ENCODE data around the gene PUM1.

Gene PUM1

GRCh38 chr1:30923597-30923996, 141.9 kb downstream of the PUM1 start:
- Histone ChIP-seq H3K4me3 (ENCODE audit: low read length in 2 of 2) (no peak overlapping the region), H3K4me1 (ENCODE audit: control insufficient read depth in 2 of 2, insufficient read depth in 2 of 2, low read length in 2 of 2) (peaks cover 0 to 6% of the 10 kb centered on the region in 2 donors), H3K9ac (ENCODE audit: low read depth in 1 of 2, low read length in 2 of 2) (no peak overlapping the region), H3K36me3 (ENCODE audit: control insufficient read depth in 2 of 2, insufficient read depth in 2 of 2, low read length in 2 of 2) (no peaks in the 10 kb centered on the region), H3K9me3 (ENCODE audit: control insufficient read depth in 2 of 2, low read length in 2 of 2) (no peaks in the 10 kb centered on the region), H3K27me3 (ENCODE audit: control insufficient read depth in 2 of 2, insufficient read depth in 2 of 2, low read length in 2 of 2) (no peaks in the 10 kb centered on the region), H3K27ac (ENCODE audit: low read depth in 2 of 2, low read length in 2 of 2) (no peak overlapping the region)

GRCh38 chr1:30920827-30921226, 144.7 kb downstream of the PUM1 start:
- Histone ChIP-seq H3K36me3 (ENCODE audit: control insufficient read depth in 2 of 2, insufficient read depth in 2 of 2, low read length in 2 of 2) (no peaks in the 10 kb centered on the region), H3K27ac (ENCODE audit: low read depth in 2 of 2, low read length in 2 of 2) (no peak overlapping the region), H3K9ac (ENCODE audit: low read depth in 1 of 2, low read length in 2 of 2) (no peak overlapping the region), H3K4me3 (ENCODE audit: low read length in 2 of 2) (no peak overlapping the region), H3K4me1 (ENCODE audit: control insufficient read depth in 2 of 2, insufficient read depth in 2 of 2, low read length in 2 of 2) (no peaks in the 10 kb centered on the region), H3K9me3 (ENCODE audit: control insufficient read depth in 2 of 2, low read length in 2 of 2) (no peaks in the 10 kb centered on the region), H3K27me3 (ENCODE audit: control insufficient read depth in 2 of 2, insufficient read depth in 2 of 2, low read length in 2 of 2) (no peaks in the 10 kb centered on the region)

GRCh38 chr1:30919025-30919881, 146.3 kb downstream of the PUM1 start:
- Histone ChIP-seq H3K27ac (ENCODE audit: low read depth in 2 of 2, low read length in 2 of 2) (peak overlapping the region in 1 of 2 donors; percentile 21), H3K9me3 (ENCODE audit: control insufficient read depth in 2 of 2, low read length in 2 of 2) (no peaks in the 10 kb centered on the region), H3K9ac (ENCODE audit: low read depth in 1 of 2, low read length in 2 of 2) (no peak overlapping the region), H3K4me1 (ENCODE audit: control insufficient read depth in 2 of 2, insufficient read depth in 2 of 2, low read length in 2 of 2) (no peaks in the 10 kb centered on the region), H3K27me3 (ENCODE audit: control insufficient read depth in 2 of 2, insufficient read depth in 2 of 2, low read length in 2 of 2) (no peaks in the 10 kb centered on the region), H3K4me3 (ENCODE audit: low read length in 2 of 2) (no peak overlapping the region), H3K36me3 (ENCODE audit: control insufficient read depth in 2 of 2, insufficient read depth in 2 of 2, low read length in 2 of 2) (no peaks in the 10 kb centered on the region)

GRCh38 chr1:30916296-30916695, 149.2 kb downstream of the PUM1 start:
- no peaks in the 10 kb centered on the region for H3K36me3 ChIP-seq (ENCODE audit: control insufficient read depth in 2 of 2, insufficient read depth in 2 of 2, low read length in 2 of 2)
- H3K4me3 ChIP-seq (ENCODE audit: low read length in 2 of 2) = no peak overlapping the region
- H3K9ac ChIP-seq (ENCODE audit: low read depth in 1 of 2, low read length in 2 of 2) = no peak overlapping the region
- H3K27me3 ChIP-seq (ENCODE audit: control insufficient read depth in 2 of 2, insufficient read depth in 2 of 2, low read length in 2 of 2) = no peaks in the 10 kb centered on the region
- peaks cover under 1 to 2% of the 10 kb centered on the region in 2 donors for H3K4me1 ChIP-seq (ENCODE audit: control insufficient read depth in 2 of 2, insufficient read depth in 2 of 2, low read length in 2 of 2)
- no peak overlapping the region for H3K27ac ChIP-seq (ENCODE audit: low read depth in 2 of 2, low read length in 2 of 2)
- no peaks in the 10 kb centered on the region for H3K9me3 ChIP-seq (ENCODE audit: control insufficient read depth in 2 of 2, low read length in 2 of 2)

- Histone ChIP-seq H3K27ac (ENCODE audit: low read depth in 2 of 2, low read length in 2 of 2) (no peak overlapping the region), H3K4me1 (ENCODE audit: control insufficient read depth in 2 of 2, insufficient read depth in 2 of 2, low read length in 2 of 2) (peaks cover 2 to 5% of the 10 kb centered on the region in 2 donors), H3K36me3 (ENCODE audit: control insufficient read depth in 2 of 2, insufficient read depth in 2 of 2, low read length in 2 of 2) (no peaks in the 10 kb centered on the region)
Measured at GRCh38 chr1:30915491-30916230, 149.9 kb downstream of the PUM1 start.

GRCh38 chr1:30914931-30915330, 150.6 kb downstream of the PUM1 start:
- H3K36me3 ChIP-seq (ENCODE audit: control insufficient read depth in 2 of 2, insufficient read depth in 2 of 2, low read length in 2 of 2) = no peaks in the 10 kb centered on the region
- no peaks in the 10 kb centered on the region for H3K9me3 ChIP-seq (ENCODE audit: control insufficient read depth in 2 of 2, low read length in 2 of 2)
- H3K27me3 ChIP-seq (ENCODE audit: control insufficient read depth in 2 of 2, insufficient read depth in 2 of 2, low read length in 2 of 2) = no peaks in the 10 kb centered on the region
- no peak overlapping the region for H3K4me3 ChIP-seq (ENCODE audit: low read length in 2 of 2)
- H3K27ac ChIP-seq (ENCODE audit: low read depth in 2 of 2, low read length in 2 of 2) = no peak overlapping the region
- H3K9ac ChIP-seq (ENCODE audit: low read depth in 1 of 2, low read length in 2 of 2) = no peak overlapping the region
- H3K4me1 ChIP-seq (ENCODE audit: control insufficient read depth in 2 of 2, insufficient read depth in 2 of 2, low read length in 2 of 2) = peaks cover 5 to 7% of the 10 kb centered on the region in 2 donors

More at GRCh38 chr1:30915491-30916230, 149.9 kb downstream of the PUM1 start:
- H3K27me3 ChIP-seq (ENCODE audit: control insufficient read depth in 2 of 2, insufficient read depth in 2 of 2, low read length in 2 of 2) = no peaks in the 10 kb centered on the region
- no peak overlapping the region for H3K4me3 ChIP-seq (ENCODE audit: low read length in 2 of 2)
- H3K9ac ChIP-seq (ENCODE audit: low read depth in 1 of 2, low read length in 2 of 2) = no peak overlapping the region
- no peaks in the 10 kb centered on the region for H3K9me3 ChIP-seq (ENCODE audit: control insufficient read depth in 2 of 2, low read length in 2 of 2)

- Histone ChIP-seq H3K27ac (ENCODE audit: low read depth in 2 of 2, low read length in 2 of 2) (peak overlapping the region in 1 of 2 donors; percentile 18), H3K4me1 (ENCODE audit: control insufficient read depth in 2 of 2, insufficient read depth in 2 of 2, low read length in 2 of 2) (peaks cover 7 to 8% of the 10 kb centered on the region in 2 donors), H3K36me3 (ENCODE audit: control insufficient read depth in 2 of 2, insufficient read depth in 2 of 2, low read length in 2 of 2) (no peaks in the 10 kb centered on the region), H3K9me3 (ENCODE audit: control insufficient read depth in 2 of 2, low read length in 2 of 2) (no peaks in the 10 kb centered on the region), H3K27me3 (ENCODE audit: control insufficient read depth in 2 of 2, insufficient read depth in 2 of 2, low read length in 2 of 2) (no peaks in the 10 kb centered on the region), H3K9ac (ENCODE audit: low read depth in 1 of 2, low read length in 2 of 2) (no peak overlapping the region), H3K4me3 (ENCODE audit: low read length in 2 of 2) (no peak overlapping the region)
Measured at GRCh38 chr1:30914587-30914922, 151.0 kb downstream of the PUM1 start.

- peaks cover 13 to 14% of the 10 kb centered on the region in 2 donors for H3K4me1 ChIP-seq (ENCODE audit: control insufficient read depth in 2 of 2, insufficient read depth in 2 of 2, low read length in 2 of 2)
- H3K27ac ChIP-seq (ENCODE audit: low read depth in 2 of 2, low read length in 2 of 2) = peak overlapping the region; percentile 44 to 52
- H3K9ac ChIP-seq (ENCODE audit: low read depth in 1 of 2, low read length in 2 of 2) = no peak overlapping the region
- no peaks in the 10 kb centered on the region for H3K9me3 ChIP-seq (ENCODE audit: control insufficient read depth in 2 of 2, low read length in 2 of 2)
- H3K4me3 ChIP-seq (ENCODE audit: low read length in 2 of 2) = no peak overlapping the region
- no peaks in the 10 kb centered on the region for H3K27me3 ChIP-seq (ENCODE audit: control insufficient read depth in 2 of 2, insufficient read depth in 2 of 2, low read length in 2 of 2)
- H3K36me3 ChIP-seq (ENCODE audit: control insufficient read depth in 2 of 2, insufficient read depth in 2 of 2, low read length in 2 of 2) = no peaks in the 10 kb centered on the region
Measured at GRCh38 chr1:30912913-30913652, 152.4 kb downstream of the PUM1 start.

GRCh38 chr1:30912224-30912623, 153.3 kb downstream of the PUM1 start:
- H3K4me3 ChIP-seq (ENCODE audit: low read length in 2 of 2) = no peak overlapping the region

More at GRCh38 chr1:30912224-30912623, 153.3 kb downstream of the PUM1 start:
- Histone ChIP-seq H3K27ac (ENCODE audit: low read depth in 2 of 2, low read length in 2 of 2) (no peak overlapping the region), H3K9ac (ENCODE audit: low read depth in 1 of 2, low read length in 2 of 2) (no peak overlapping the region), H3K36me3 (ENCODE audit: control insufficient read depth in 2 of 2, insufficient read depth in 2 of 2, low read length in 2 of 2) (no peaks in the 10 kb centered on the region), H3K27me3 (ENCODE audit: control insufficient read depth in 2 of 2, insufficient read depth in 2 of 2, low read length in 2 of 2) (peaks cover 3 to 7% of the 10 kb centered on the region in 2 donors), H3K9me3 (ENCODE audit: control insufficient read depth in 2 of 2, low read length in 2 of 2) (no peaks in the 10 kb centered on the region), H3K4me1 (ENCODE audit: control insufficient read depth in 2 of 2, insufficient read depth in 2 of 2, low read length in 2 of 2) (peaks cover 13 to 14% of the 10 kb centered on the region in 2 donors)

Data from mucosa of rectum (tissue), 2 donors.